Measurements from ENCODE around the gene SMIM43.

Gene SMIM43

GRCh38 chr4:121721700-121722099 is 43.3 kb downstream of the SMIM43 start:
- TF ChIP-seq ZFX (IDR thresholded peaks at IDR 0.05; ENCODE audit: borderline replicate concordance) = no peak
- TF ChIP-seq, protein P1, sequence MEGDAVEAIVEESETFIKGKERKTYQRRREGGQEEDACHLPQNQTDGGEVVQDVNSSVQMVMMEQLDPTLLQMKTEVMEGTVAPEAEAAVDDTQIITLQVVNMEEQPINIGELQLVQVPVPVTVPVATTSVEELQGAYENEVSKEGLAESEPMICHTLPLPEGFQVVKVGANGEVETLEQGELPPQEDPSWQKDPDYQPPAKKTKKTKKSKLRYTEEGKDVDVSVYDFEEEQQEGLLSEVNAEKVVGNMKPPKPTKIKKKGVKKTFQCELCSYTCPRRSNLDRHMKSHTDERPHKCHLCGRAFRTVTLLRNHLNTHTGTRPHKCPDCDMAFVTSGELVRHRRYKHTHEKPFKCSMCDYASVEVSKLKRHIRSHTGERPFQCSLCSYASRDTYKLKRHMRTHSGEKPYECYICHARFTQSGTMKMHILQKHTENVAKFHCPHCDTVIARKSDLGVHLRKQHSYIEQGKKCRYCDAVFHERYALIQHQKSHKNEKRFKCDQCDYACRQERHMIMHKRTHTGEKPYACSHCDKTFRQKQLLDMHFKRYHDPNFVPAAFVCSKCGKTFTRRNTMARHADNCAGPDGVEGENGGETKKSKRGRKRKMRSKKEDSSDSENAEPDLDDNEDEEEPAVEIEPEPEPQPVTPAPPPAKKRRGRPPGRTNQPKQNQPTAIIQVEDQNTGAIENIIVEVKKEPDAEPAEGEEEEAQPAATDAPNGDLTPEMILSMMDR (IDR thresholded peaks at IDR 0.05) = no peak
- H3K27ac ChIP-seq = peak overlapping the region; percentile 62

- TF ChIP-seq, protein P1 (IDR thresholded peaks at IDR 0.05) = no peak
- no peak for TF ChIP-seq ZFX (IDR thresholded peaks at IDR 0.05; ENCODE audit: borderline replicate concordance)
- no peak overlapping the region for H3K27ac ChIP-seq
These were observed 44.9 kb downstream of the SMIM43 start for GRCh38 chr4:121720109-121720508.

DNA sequence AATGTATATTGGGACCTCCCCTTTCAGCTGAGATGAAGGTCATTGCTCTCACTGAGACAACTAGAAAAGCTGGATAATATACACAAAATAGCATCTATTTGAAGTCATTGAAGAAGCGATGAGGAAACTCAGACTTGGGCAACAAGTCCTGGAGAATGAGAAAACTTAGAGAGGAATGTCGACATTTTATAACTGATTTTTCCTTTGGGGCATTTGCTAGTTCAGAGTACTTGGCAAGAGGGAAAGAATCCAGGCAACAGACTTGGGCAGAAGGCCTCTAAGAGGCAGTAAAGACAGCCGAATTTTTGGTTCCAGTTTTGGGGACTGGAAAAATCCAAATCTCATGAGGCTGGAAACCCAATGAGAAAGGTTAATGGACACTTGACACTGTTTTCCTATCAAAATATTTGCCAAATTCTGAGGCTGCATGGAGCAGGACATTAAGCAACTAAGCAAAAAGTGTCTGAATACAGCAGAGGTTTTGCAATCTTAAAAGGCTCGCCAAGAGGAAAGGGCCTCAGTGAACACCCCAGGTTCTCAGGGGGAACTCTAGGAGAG is 47.2 kb downstream of the SMIM43 start:
- TF ChIP-seq, protein P1 (IDR thresholded peaks at IDR 0.05) = no peak
- TF ChIP-seq ZFX (IDR thresholded peaks at IDR 0.05; ENCODE audit: borderline replicate concordance) = no peak
- no peak overlapping the region for H3K27ac ChIP-seq

GRCh38 chr4:121714548-121714947 is 50.4 kb downstream of the SMIM43 start:
- no peak overlapping the region for H3K27ac ChIP-seq
- no peak for TF ChIP-seq ZFX (IDR thresholded peaks at IDR 0.05; ENCODE audit: borderline replicate concordance)
- TF ChIP-seq, protein P1 (IDR thresholded peaks at IDR 0.05) = no peak

DNA sequence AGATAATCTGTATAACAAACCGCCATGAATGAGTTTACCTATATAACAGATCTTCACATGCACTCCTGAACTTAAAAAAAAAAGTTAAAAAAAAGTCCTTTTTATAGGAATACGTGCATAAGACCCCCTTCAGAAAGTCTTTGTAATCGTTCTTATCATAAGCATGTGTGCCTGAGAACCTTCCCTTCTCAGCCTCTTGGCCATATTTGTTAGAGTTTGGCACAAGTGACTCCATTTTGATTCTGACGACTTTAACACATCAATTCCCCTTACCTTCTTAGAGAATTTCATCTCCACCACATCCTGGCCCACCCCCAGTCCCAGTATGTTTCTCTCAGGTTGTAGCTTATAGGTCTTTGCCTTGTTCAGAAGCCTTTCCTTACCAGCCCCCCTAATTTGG is 52.2 kb downstream of the SMIM43 start:
- H3K27ac ChIP-seq = no peak overlapping the region

GRCh38 chr4:121712001-121712651 is 52.8 kb downstream of the SMIM43 start:
- TF ChIP-seq, protein P1 (IDR thresholded peaks at IDR 0.05) = no peak
- no peak for TF ChIP-seq ZFX (IDR thresholded peaks at IDR 0.05; ENCODE audit: borderline replicate concordance)
- no peak overlapping the region for H3K27ac ChIP-seq

More for the DNA sequence above, 52.2 kb downstream of the SMIM43 start:
- no peak for TF ChIP-seq ZFX (IDR thresholded peaks at IDR 0.05; ENCODE audit: borderline replicate concordance)
- TF ChIP-seq, protein P1 (IDR thresholded peaks at IDR 0.05) = no peak

- TF ChIP-seq, protein P1 (IDR thresholded peaks at IDR 0.05) = no peak
- TF ChIP-seq ZFX (IDR thresholded peaks at IDR 0.05; ENCODE audit: borderline replicate concordance) = no peak
- no peak overlapping the region for H3K27ac ChIP-seq
These were observed 53.5 kb downstream of the SMIM43 start for GRCh38 chr4:121711263-121712000.
